Activated CD4-positive, alpha-beta T cell treated with anti-CD3 and anti-CD28 coated beads for 4 hours (primary cell): ENCODE measurements around the gene GDF15.

ENCODE experiments used
- DNase-seq, 2 donors: peaks; one replicate each; pipeline ENCODE4 v3.0.0-alpha.2; 2020

The GDF15 gene

GRCh38 chr19:18432275-18433014, 46.5 kb downstream of the GDF15 start:
- DNase-seq: no peak

- peak; percentile 62 to 72 for DNase-seq
Measured at GRCh38 chr19:18433015-18433691, 47.2 kb downstream of the GDF15 start.

- no peak for DNase-seq
Measured at GRCh38 chr19:18433735-18434398, 47.9 kb downstream of the GDF15 start.

GRCh38 chr19:18434411-18435175, 48.6 kb downstream of the GDF15 start:
- DNase-seq: no peak

- no peak for DNase-seq
Measured at GRCh38 chr19:18435178-18435841, 49.4 kb downstream of the GDF15 start.

GRCh38 chr19:18435842-18436670, 50.1 kb downstream of the GDF15 start:
- DNase-seq: no peak

GRCh38 chr19:18436671-18437490, 50.9 kb downstream of the GDF15 start:
- DNase-seq: peak; percentile 66 to 77

GRCh38 chr19:18437491-18438330, 51.8 kb downstream of the GDF15 start, which contains the start of gene ISYNA1:
Gene ISYNA1, minus strand, starts transcription at chr19:18438133. Its CDS starts 154 bp downstream, at chr19:18437979.
- DNase-seq: peak; percentile 62 to 70

GRCh38 chr19:18438331-18439024, 52.5 kb downstream of the GDF15 start:
- DNase-seq: no peak
